Natural killer cell (primary cell): ENCODE measurements around the gene TMEM131. TPM values are rescaled to one million over a fixed set of nuclear protein-coding genes. Genes with fewer than 3 reads are reported as not detected.
"Not testable (repeated sequence)": the region's sequence is repeated elsewhere in the genome, so short reads cannot be mapped to it uniquely, and the experiment has no call there.

ENCODE experiments used
- ATAC-seq, 3 donors: fragments of 150-1000 bp in 2 of 3; fragments of 200-7000 bp in 1 of 3; cut with Tn5 transposase; 1 replicate in 1 of 3; 2 replicates in 2 of 3; pipeline ENCODE4 v1.10.0; 2021; ENCODE audit warnings: mild to moderate bottlenecking in 2 of 3, moderate library complexity in 2 of 3
- DNase-seq, 2 donors: peaks; one replicate each; pipeline versions ENCODE4 v3.0.0 to v3.0.0-alpha.2; 2013 to 2021; ENCODE audit warnings: mixed read lengths in 1 of 2
- H3K27ac ChIP-seq: one replicate; pipeline ENCODE4 v1.5.1; 2013; ENCODE audit warnings: mild to moderate bottlenecking, low read length
- H3K27me3 ChIP-seq: one replicate; pipeline ENCODE4 v1.6.1; 2013; ENCODE audit warnings: low read length; ENCODE audit not compliant: control insufficient read depth, insufficient read depth
- H3K36me3 ChIP-seq: one replicate; pipeline ENCODE4 v1.6.1; 2013; ENCODE audit warnings: low read length; ENCODE audit not compliant: control insufficient read depth, insufficient read depth
- H3K4me1 ChIP-seq: one replicate; pipeline ENCODE4 v1.6.1; 2013; ENCODE audit warnings: low read length; ENCODE audit not compliant: control insufficient read depth, insufficient read depth
- H3K4me3 ChIP-seq: one replicate; pipeline ENCODE4 v1.5.1; 2013; ENCODE audit warnings: low read length
- H3K9me3 ChIP-seq: one replicate; pipeline ENCODE4 v1.6.1; 2013; ENCODE audit warnings: low read length; ENCODE audit not compliant: control insufficient read depth, insufficient read depth
- H3K27ac Mint-ChIP-seq, 2 donors: one replicate each; pipeline ENCODE4 v1.8.0; 2022; ENCODE audit warnings: mild to moderate bottlenecking in 2 of 2, mixed read lengths in 2 of 2, moderate library complexity in 1 of 2
- H3K27me3 Mint-ChIP-seq, 2 donors: one replicate each; pipeline ENCODE4 v1.8.0; 2022; ENCODE audit warnings: low read depth in 2 of 2, mixed read lengths in 2 of 2
- H3K36me3 Mint-ChIP-seq: one replicate; pipeline ENCODE4 v1.8.0; 2022; ENCODE audit warnings: mixed read lengths
- H3K4me1 Mint-ChIP-seq, 2 donors: one replicate each; pipeline ENCODE4 v1.8.0; 2022; ENCODE audit warnings: mixed read lengths in 2 of 2
- H3K4me3 Mint-ChIP-seq: one replicate; pipeline ENCODE4 v1.8.0; 2022; ENCODE audit warnings: mild to moderate bottlenecking, moderate library complexity, mixed read lengths
- H3K9me3 Mint-ChIP-seq, 2 donors: one replicate each; pipeline ENCODE4 v1.8.0; 2022; ENCODE audit warnings: mixed read lengths in 2 of 2
- WGBS: methylation state at CpG from one replicate; pipeline ENCODE4 v1.1.7; 2013; ENCODE audit warnings: missing lambda C conversion rate; ENCODE audit not compliant: insufficient coverage; 5-methylcytosine and 5-hydroxymethylcytosine counted together
- intact Hi-C: fragments of 100-400 bp; cut with micrococcal nuclease; formaldehyde crosslinking; loops from one replicate; pipeline ENCODE4 v1.14.2; 2022
- total RNA-seq, 4 donors: library from RNA; stranded (reverse); fragments of 120-200 nt in 1 of 4; gene quantifications; one replicate each; pipeline versions ENCODE4 v1.2.3 to v1.2.4, GENCODE V29; 2013 to 2022
- TF ChIP-seq, protein P1 (sequence below): fragments of 200-600 bp; IDR thresholded peaks from one replicate; pipeline ENCODE4 v1.8.0; 2022; ENCODE audit warnings: antibody characterized with exemption

The TMEM131 gene
- total RNA-seq, 3 donors from 2014 or later (not counting 1 experiment from before 2014, with no cell fraction given): 44.8 to 72.1 (median 67.1) TPM

DNA sequence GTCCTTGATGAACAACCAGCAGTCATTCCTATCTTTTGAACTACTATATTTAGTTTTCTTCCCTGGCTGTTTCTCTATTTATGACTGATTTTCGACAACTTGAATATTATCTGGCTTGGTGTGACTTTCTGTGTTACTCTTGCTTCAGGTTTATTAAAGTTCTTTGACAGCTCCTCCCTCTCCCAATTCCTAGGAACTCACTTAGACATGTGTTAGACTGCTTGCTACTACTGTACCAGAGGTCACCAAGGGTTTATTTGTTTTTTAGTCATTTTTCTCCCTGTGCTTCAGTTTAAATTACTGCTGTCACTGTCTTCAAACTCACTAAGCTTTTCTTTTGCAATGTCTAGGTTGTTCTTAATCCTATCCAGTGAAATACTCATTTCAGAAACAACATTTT, 90.5 kb downstream of the TMEM131 start:
- Histone ChIP-seq H3K9me3 (no peaks in the 10 kb centered on the region), H3K36me3 (peaks cover 7% of the 10 kb centered on the region), H3K27me3 (no peaks in the 10 kb centered on the region), H3K27ac (no peak overlapping the region), H3K4me3 (no peak overlapping the region), H3K4me1 (peaks cover 3% of the 10 kb centered on the region)
- Mint-ChIP-seq H3K27ac (peak overlapping the region in 1 of 2 donors; percentile 60), H3K4me3 (no peak overlapping the region), H3K4me1 (peaks cover 25 to 40% of the 10 kb centered on the region in 2 donors), H3K9me3 (no peaks in the 10 kb centered on the region), H3K27me3 (no peaks in the 10 kb centered on the region), H3K36me3 (peaks cover 6% of the 10 kb centered on the region)
- intact Hi-C loops: no loop called here
- ATAC-seq (no peak), DNase-seq (no peak)
- no CpG with 5 or more reads among the region's 1 CpG for WGBS
- TF ChIP-seq, protein P1, sequence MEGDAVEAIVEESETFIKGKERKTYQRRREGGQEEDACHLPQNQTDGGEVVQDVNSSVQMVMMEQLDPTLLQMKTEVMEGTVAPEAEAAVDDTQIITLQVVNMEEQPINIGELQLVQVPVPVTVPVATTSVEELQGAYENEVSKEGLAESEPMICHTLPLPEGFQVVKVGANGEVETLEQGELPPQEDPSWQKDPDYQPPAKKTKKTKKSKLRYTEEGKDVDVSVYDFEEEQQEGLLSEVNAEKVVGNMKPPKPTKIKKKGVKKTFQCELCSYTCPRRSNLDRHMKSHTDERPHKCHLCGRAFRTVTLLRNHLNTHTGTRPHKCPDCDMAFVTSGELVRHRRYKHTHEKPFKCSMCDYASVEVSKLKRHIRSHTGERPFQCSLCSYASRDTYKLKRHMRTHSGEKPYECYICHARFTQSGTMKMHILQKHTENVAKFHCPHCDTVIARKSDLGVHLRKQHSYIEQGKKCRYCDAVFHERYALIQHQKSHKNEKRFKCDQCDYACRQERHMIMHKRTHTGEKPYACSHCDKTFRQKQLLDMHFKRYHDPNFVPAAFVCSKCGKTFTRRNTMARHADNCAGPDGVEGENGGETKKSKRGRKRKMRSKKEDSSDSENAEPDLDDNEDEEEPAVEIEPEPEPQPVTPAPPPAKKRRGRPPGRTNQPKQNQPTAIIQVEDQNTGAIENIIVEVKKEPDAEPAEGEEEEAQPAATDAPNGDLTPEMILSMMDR: no peak

DNA sequence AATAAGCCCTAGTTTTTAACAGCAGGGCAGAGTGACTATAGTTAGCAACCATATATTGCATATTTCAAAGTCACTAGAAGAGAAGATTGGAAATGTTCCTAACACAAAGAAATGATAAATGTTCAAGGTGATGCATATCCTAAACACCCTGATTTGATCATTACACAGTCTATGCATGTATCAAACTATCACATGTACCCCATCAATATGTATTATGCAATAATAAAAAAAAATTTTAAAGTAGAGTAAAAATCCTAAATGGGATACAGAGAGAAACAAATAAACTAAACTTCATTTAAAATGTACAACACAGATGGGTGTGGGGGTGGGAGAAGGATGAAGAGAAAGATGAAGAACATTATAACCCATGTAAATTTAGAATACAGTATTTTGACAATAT, 93.9 kb downstream of the TMEM131 start:
- Mint-ChIP-seq H3K4me3 (no peak overlapping the region), H3K9me3 (no peaks in the 10 kb centered on the region), H3K4me1 (peaks cover 31 to 46% of the 10 kb centered on the region in 2 donors), H3K27ac (no peak overlapping the region), H3K36me3 (peaks cover 6% of the 10 kb centered on the region), H3K27me3 (no peaks in the 10 kb centered on the region)
- TF ChIP-seq, protein P1: no peak
- no peak overlapping the region for H3K4me3 ChIP-seq
- DNase-seq (no peak), ATAC-seq (no peak)
- H3K9me3 ChIP-seq: no peaks in the 10 kb centered on the region
- H3K27me3 ChIP-seq: no peaks in the 10 kb centered on the region
- H3K27ac ChIP-seq: no peak overlapping the region
- intact Hi-C loops: no loop called here
- H3K36me3 ChIP-seq: peaks cover 4% of the 10 kb centered on the region
- H3K4me1 ChIP-seq: no peaks in the 10 kb centered on the region

DNA sequence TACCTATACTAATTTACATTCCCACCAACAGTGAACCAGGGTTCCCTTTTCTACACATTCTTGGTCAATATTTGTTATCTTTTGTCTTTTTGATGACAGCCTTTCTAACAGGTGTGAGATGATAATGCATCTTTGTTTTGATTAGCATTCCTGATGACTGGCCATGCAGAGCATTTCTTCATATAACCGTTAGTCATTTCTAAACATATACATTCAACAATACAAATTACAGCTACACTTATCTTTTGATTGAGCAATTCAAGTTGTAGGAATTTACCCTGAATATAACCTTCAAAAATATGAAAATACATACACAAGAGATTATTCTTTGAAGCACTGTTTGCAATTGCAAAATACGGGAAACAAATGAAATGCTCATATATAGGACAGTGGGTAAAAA, 94.9 kb downstream of the TMEM131 start:
- H3K27ac Mint-ChIP-seq: no peak overlapping the region
- H3K36me3 Mint-ChIP-seq: no peaks in the 10 kb centered on the region
- WGBS: 86% methylated on average over 1 of the region's 2 CpGs

DNA sequence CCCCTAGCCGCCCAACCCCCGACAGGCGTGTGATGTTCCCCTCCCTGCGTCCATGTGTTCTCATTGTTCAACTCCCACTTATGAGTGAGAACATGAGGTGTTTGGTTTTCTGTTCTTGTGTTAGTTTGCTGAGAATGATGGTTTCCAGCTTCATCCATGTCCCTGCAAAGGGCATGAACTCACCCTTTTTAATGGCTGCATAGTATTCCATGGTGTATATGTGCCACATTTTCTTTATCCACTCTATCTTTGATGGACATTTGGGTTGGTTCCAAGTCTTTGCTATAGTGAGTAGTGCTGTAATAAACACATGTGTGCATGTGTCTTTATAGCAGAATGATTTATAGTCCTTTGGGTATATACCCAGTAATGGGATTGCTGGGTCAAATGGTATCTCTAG, 102.7 kb downstream of the TMEM131 start:
- H3K27me3 ChIP-seq, H3K27ac ChIP-seq, DNase-seq, H3K4me3 ChIP-seq, H3K4me3 Mint-ChIP-seq, H3K9me3 ChIP-seq, H3K36me3 Mint-ChIP-seq, H3K27ac Mint-ChIP-seq, H3K27me3 Mint-ChIP-seq, H3K36me3 ChIP-seq, intact Hi-C loops, H3K9me3 Mint-ChIP-seq, ATAC-seq, H3K4me1 ChIP-seq: not testable (repeated sequence)
- 100% methylated on average over 1 of the region's 4 CpGs for WGBS
- peaks cover 11 to 17% of the 10 kb centered on the region in 2 donors for H3K4me1 Mint-ChIP-seq

More for the DNA sequence above, 94.9 kb downstream of the TMEM131 start:
- ATAC-seq (no peak), DNase-seq (no peak)
- peaks cover 26 to 36% of the 10 kb centered on the region in 2 donors for H3K4me1 Mint-ChIP-seq
- intact Hi-C loops: no loop called here
- no peaks in the 10 kb centered on the region for H3K27me3 Mint-ChIP-seq
- no peaks in the 10 kb centered on the region for H3K9me3 ChIP-seq
- H3K9me3 Mint-ChIP-seq: no peaks in the 10 kb centered on the region
- TF ChIP-seq, protein P1: no peak
- peaks cover 4% of the 10 kb centered on the region for H3K36me3 ChIP-seq
- H3K4me1 ChIP-seq: no peaks in the 10 kb centered on the region
- H3K4me3 ChIP-seq: no peak overlapping the region
- H3K27me3 ChIP-seq: no peaks in the 10 kb centered on the region
- H3K4me3 Mint-ChIP-seq: no peak overlapping the region
- H3K27ac ChIP-seq: no peak overlapping the region
